Non-pigmented ciliary epithelial cell (primary cell): ENCODE results near the gene LUC7L3.
"Not testable (repeated sequence)": the region's sequence is repeated elsewhere in the genome, so short reads cannot be mapped to it uniquely, and the experiment has no call there.

Source experiments
- DNase-seq: peaks from one replicate; pipeline ENCODE4 v3.0.0-alpha.2; 2010; ENCODE audit warnings: low read depth

LUC7L3 gene

DNA sequence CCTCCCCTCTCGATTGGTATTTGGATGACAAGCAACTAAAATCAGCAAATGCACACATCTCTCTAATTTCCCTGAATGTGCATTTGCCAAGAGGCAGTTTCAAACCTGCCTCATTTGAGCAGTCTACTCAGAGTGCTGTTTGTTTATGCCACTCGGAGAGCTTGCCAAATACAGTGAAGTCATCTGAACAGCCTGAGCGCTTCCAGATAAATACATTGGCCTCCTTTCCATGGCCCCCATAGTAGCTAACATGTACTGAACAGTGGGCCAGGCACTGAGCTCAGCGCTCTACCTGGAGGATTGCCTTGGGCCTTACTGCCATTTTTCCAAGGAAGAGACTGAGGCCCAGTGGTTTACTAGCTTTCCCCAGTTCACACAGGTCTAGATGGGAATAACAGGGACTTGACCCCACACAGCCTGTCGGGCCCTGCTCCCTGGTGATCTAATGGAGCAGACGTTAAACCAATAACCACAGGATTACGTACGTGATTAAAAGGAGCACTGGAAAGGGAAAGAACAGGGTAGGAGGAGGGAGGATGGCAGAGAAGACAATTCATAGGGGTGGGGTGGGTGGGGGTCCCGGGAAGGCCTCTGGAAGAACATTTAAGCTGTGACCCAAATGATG, 66.7 kb downstream of the LUC7L3 start:
- no peak for DNase-seq

DNA sequence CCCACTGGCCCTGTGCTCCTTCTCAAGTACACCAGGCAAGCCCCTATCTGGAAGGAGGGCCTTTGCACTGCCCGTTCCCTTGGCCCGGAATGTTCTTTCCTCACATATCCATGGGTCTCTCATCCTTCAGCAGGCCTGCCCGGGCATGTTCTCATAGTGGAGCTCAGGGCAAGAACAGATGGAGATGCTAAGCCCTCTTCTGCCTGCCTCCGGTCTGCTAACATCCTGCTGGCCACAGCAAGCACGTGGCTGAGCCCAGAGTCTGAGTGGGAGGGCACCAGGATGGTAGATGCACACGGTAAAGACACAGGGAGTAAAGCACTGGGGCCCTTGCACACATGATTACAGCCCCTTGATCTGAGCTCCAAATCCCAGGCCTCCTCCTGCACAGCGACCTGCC, 67.7 kb downstream of the LUC7L3 start:
- no peak for DNase-seq

DNA sequence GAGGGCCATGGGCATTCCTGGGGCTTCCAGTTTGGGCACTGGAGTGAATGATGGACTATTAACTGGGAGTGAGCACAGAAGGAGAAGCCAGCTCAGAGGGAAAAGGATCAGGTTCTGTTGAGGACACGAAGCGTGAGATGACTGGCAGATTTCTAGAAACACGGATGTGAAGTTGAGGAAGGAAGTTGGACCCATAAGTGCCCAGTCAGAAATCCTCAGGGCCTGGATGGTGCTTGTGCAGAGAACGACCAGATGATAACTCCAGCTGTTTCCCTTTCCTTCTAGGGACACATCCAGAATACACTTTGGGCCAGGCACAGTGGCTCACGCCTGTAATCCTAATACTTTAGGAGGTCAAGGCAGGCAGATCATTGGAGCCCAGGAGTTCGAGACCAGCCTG, 71.2 kb downstream of the LUC7L3 start:
- no peak for DNase-seq

DNA sequence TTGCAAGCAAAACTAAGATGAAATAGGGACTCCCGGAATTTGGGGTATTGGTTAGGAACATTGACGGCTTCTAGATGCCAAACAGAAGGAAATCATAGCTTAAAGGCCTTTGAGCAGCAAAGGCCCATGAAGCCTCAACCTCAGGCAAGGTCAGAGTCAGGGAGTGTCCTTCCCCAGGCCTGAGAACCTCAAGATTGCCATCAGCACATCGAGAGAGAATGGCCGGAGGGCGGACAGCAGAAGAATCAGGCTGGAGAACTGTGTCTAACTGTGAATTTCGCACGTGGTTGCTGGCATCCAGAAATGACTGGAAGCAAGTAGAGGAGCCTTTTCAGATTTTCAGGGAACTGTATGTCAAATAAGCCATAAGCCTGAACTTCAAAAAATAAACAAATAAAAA, 72.7 kb downstream of the LUC7L3 start:
- DNase-seq = no peak

DNA sequence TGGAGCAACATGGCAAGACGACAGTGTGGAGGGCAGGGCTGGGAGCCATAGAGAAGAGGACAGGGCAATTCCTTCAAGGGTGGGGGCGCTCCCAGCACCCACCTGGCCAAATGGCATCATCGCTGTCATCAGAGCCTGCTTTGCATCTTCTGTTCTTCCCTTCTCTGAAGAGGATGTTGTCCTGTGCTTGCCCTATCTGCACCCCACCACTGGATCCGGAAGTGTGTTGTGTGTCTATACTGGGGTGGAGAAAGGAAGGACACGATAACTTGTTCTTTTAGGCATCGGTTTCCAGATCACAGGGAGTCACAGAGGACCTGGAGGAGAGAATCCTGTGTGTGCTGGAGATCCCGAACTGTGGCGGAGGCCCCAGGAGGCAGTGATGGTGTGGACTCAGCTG, 73.6 kb downstream of the LUC7L3 start:
- no peak for DNase-seq

DNA sequence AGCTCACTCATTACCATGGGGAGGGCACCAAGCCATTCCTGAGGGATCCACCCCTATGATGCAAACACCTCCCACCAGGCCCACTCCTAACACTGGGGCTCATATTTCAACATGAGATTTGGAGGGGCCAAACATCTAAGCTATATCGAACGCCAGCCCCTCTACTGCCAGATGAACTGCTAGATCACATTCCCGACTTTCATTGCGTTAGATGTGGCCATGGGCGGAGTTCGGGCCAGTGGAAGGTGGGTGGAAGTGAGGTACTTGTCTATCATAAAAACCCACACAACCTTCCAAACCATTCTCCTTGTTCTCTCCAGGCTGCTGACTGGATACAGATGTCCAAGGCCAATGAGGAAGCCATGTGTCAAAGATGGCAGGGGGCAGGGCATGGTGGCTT, 75.0 kb downstream of the LUC7L3 start:
- DNase-seq = no peak

DNA sequence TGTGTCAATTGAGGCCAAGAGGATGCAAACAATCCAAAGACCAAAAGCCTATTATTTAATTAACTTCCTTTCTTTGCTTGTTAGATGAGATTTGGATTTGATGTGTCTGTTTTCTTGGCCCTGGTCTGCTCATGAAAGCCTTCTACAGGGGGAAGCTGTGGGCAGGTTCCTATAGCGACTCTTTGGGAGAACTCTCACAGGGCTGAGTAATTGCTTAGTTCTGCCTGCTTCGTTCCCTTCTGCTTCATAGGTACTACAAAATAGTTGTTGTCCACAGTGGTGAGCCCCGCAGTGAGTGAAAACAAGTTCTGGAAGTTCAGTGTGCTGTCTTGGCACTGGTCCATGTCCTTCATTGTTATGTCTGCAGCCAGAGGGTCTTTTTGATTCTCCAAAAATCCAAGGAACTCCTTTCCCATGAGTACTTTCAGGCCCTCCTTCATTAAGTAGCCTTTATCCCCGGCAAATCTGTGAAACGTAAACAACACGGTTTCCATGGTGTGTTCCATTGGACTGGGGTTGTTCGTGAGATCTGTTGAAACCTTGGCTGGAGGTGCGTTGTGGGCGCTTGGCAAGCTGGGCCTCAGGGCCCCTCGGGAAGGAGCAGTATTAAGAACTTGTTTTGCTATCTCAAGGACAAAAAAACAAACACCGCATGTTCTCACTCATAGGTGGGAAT, 77.9 kb downstream of the LUC7L3 start:
- DNase-seq = no peak

DNA sequence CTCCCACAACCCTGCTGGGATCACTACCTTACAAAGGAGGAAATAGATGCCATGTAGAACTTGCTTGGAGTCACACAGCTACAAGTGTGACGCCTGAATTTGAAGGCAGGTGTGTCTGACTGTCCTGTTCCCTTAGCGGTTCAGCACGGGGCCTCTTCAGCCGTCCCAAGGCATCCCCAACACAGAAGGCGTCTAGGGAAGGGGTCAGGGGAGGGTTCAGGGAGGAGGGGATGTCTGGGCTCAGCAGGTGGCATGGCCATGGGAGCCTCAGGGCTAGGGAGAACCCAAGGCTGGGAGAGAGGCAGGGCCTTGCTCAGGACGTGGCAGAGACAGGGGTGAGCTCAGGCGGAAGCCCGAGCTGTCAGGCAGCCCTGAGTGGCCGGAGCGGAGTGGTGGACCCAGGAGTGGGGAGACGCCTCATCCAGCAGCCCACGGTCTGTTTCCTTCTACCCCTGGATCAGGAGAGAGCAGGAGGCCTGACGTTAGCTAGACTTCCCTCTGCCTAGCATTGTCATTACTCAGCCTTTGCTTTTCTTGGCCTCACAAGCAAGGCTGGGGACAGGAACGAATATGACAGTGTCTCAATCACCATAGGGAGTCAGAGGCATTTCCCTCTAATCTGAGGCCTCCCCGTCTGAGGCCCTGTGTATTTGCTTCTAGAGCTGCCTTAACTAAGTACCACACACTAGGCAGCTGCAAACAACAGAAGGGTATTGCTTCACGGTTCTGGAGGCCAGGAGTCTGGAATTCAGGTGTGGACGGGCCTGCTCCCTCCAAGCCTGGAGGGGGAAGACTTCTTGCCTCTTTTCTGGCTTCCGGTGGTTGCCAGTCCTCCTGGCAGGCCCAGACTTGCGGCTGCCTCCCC, 79.3 kb downstream of the LUC7L3 start:
- DNase-seq = no peak

DNA sequence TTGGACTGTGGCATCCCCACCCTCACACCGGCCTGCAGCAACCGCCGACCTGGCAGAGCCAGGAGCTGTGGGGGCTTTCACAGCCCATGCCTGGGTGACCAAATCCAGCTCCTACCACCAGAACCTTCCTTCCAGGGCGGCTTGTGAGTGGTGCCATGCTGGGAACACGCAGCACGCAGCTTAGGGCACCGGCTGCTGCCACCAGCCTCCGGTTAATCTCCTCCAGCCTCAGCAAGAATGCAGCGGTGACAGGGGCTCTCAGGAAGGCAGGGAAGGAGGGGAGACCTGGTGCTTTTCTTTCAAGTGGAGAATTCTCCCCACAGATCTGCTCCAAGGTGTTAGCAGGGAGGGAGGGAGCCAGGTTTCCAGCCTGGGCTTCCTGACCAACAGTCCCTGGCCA, 80.2 kb downstream of the LUC7L3 start:
- DNase-seq = no peak

DNA sequence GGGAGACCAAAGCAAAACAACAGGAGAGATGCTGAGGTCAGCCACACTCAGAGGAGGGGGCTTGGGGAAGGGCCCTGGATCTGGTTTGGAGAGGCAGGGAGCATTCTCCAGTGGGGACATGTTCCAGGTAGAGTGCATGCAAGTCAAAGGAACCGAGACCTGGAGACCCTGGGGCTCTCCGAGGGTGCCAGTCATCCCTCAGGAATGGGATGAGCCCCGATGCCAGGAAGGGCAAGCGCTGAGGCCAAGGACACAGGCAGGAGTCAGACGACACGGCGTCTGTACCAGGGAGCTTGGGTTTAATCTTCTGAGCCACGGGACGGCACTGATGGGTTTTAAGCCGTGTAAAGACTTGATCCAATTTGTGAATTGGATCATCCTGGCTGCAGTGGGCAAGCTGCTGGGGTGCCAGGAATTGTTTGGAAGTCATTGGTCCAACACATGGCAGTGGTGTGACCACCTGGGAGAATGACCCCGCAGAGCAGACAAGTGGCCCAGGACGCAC, 80.8 kb downstream of the LUC7L3 start:
- DNase-seq = no peak

DNA sequence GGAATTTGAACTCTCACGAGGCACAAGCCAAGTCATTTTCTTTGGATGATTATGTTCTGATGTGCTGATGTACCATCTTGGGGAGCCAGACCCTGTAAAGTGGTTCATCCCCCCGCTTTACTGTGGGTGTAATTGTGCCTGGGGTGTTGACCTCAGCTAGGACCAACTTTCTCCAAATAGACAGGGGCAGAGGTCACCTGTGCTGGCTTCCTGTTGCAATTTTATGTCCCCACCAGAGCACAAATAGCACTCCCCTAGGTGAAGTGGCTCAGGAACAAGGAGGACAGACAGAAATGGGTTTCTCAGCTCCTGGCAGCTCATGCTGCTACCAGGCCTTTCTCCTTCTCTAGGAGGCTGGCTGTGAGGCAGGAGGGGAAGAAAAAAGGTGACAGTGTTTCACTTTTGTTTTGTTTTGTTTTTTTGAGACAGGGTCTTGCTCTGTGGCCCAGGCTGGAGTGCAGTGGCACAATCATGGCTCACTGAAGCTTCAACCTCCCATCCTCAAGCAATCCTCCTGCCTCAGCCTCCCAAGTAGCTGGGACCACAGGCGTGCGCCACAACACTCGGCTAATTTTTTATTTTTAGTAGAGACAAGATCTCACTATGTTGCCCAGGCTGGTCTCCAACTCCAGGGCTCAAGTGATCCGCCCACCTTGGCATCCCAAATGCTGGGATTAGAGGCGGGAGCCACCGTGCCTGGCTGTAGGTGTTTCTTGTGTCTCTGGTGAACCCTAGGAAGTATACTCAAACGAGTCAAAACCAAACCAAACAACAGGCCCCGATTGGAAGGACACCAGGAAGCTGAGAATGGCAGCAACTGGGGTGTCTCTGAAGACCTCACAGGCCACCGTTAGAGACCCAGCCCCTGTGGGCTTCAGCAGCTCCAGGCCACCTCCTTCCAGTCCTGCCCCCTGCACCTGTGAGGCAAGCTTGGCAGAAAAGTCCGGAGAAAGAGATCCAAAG, 83.5 kb downstream of the LUC7L3 start:
- DNase-seq = no peak

DNA sequence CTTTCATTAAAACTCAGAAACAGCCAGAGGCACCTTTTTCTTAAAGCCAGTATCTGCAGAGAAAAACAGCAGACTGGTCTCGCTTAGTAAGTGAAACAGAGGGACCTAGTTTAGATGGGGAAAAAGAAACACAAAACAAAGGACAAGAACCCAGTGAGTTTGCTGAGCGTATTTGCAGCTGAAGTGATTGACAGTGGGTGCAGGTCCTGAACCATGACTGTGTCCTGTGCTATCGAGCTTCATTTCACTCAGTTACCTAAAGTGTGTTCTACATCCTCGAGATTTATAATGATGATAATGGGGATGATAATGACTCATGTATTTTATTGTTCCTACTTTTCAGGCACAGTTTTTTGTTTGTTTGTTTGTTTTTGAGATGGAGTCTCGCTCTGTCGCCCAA, 84.3 kb downstream of the LUC7L3 start:
- no peak for DNase-seq

DNA sequence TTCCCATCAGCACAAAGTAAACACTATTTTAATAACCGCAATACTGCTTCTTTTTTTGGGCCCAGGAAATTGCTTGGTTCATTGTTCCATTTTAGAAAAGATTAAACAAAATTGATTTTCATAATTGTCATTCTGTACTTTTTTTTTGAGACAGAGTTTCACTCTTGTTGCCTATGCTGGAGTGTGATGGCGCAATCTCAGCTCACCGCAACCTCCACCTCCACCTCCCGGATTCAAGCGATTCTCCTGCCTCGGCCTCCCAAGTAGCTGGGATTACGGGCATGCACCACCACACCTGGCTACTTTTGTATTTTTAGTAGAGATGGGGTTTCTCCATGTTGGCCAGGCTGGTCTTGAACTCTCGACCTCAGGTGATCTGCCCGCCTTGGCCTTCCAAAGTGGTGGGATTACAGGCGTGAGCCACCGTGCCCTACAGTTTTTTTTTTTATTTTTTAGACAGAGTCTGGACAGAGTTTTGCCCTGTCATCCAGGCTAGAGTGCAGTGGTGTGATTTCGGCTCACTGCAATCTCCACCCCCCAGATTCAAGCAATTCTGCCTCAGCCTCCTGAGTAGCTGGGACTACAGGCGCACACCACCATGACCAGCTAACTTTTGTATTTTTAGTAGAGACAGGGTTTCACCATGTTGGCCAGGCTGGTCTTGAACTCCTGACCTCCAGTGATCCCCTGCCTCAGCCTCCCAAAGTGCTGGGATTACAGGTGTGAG, 85.5 kb downstream of the LUC7L3 start:
- DNase-seq = not testable (repeated sequence)

DNA sequence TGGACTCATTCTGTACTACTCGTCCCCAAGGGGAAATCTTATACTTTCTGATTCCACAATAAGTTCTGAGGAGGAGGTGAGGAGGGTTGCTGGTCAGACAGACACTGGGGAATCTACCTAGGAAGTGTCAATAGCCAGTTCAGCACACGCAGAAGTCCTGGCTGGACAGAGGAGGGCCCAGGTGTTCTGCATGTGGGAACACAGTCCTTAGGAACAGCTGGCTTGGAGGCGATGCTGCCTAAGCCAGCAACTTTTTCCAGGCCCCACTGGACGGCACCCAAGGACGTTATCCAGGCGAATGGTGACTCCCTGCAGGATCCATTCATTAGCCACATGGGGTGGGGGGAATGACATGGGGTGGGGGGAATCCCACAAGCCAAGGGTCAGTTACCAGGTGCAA, 86.1 kb downstream of the LUC7L3 start:
- DNase-seq = no peak
